Lung (tissue), 12 donors: ENCODE measurements around the gene BSG. TPM values are rescaled to one million over a fixed set of nuclear protein-coding genes. Genes with fewer than 3 reads are reported as not detected.
A peak's percentile ranks its signal among the peaks of the same experiment; 100 is the strongest.

Source experiments
- ATAC-seq: fragments of 200-7000 bp; cut with Tn5 transposase; one replicate; pipeline ENCODE4 v1.9.1; 2020; ENCODE audit warnings: moderate number of reproducible peaks; ENCODE audit not compliant: insufficient read depth, low FRiP score
- DNase-seq, 3 donors: peaks; one replicate each; pipeline ENCODE4 v3.0.0-alpha.2; 2013 to 2017
- H3K27ac ChIP-seq, 2 donors: one replicate each; pipeline ENCODE4 v1.5.1; 2013; ENCODE audit warnings: mild to moderate bottlenecking in 2 of 2, moderate library complexity in 2 of 2, control low read depth in 1 of 2, inconsistent platforms in 1 of 2, low read depth in 1 of 2, low read length in 1 of 2
- H3K27me3 ChIP-seq, 3 donors: one replicate each; pipeline ENCODE4 v1.5.1; 2013; ENCODE audit warnings: low read length in 2 of 3; ENCODE audit not compliant: control insufficient read depth in 3 of 3, insufficient read depth in 3 of 3
- H3K36me3 ChIP-seq, 4 donors: one replicate each; pipeline ENCODE4 v1.5.1; 2013; ENCODE audit warnings: low read length in 4 of 4, mild to moderate bottlenecking in 1 of 4, moderate library complexity in 1 of 4; ENCODE audit not compliant: control insufficient read depth in 4 of 4, insufficient read depth in 4 of 4
- H3K4me1 ChIP-seq, 5 donors: one replicate each; pipeline ENCODE4 v1.5.1; 2013; ENCODE audit warnings: low read length in 5 of 5, mild to moderate bottlenecking in 2 of 5, moderate library complexity in 1 of 5; ENCODE audit not compliant: control insufficient read depth in 5 of 5, insufficient read depth in 5 of 5
- H3K4me3 ChIP-seq: one replicate; pipeline ENCODE4 v1.5.1; 2013; ENCODE audit warnings: mild to moderate bottlenecking, control low read depth, moderate library complexity
- H3K9ac ChIP-seq, 2 donors: one replicate each; pipeline ENCODE4 v1.5.1; 2013; ENCODE audit warnings: low read length in 2 of 2, control low read depth in 1 of 2; ENCODE audit not compliant: insufficient read depth in 1 of 2
- H3K9me3 ChIP-seq, 4 donors: one replicate each; pipeline ENCODE4 v1.5.1; 2013; ENCODE audit warnings: low read length in 3 of 4, mild to moderate bottlenecking in 1 of 4, moderate library complexity in 1 of 4; ENCODE audit not compliant: control insufficient read depth in 4 of 4, insufficient read depth in 3 of 4
- WGBS, 2 donors: extraction: QIAGEN DNeasy Blood & Tissue Kit; methylation state at CpG; one replicate each; pipeline ENCODE4 v1.1.7; 2013; 5-methylcytosine and 5-hydroxymethylcytosine counted together
- polyA plus RNA-seq, 2 donors: library from polyadenylated mRNA; stranded (reverse); fragments of 200-250 nt; gene quantifications; one replicate each; pipeline ENCODE4 v1.2.1, GENCODE V29; 2013
- total RNA-seq, 2 donors: library from RNA; depleted of rRNA in 1 of 2; stranded (reverse); fragments of >200 nt in 1 of 2; gene quantifications; one replicate each; pipeline ENCODE4 v1.2.1, GENCODE V29; 2014 to 2021
- TF ChIP-seq, protein P1 (sequence below): IDR thresholded peaks from 2 replicates; pipeline ENCODE4 v1.5.1; 2012; ENCODE audit warnings: mild to moderate bottlenecking; ENCODE audit errors: control extremely low read depth, extremely low read depth
- donor health status: control.
- donor health status: control.
- donor health status: Bipolar disorder and iron deficiency.
- donor health status: healthy.
- donor health status: DM: yes; HTN: yes; CAD: no.

Gene BSG
- total and polyA plus RNA-seq, 4 donors: 239 to 416 (median 355) TPM

- DNase-seq (peak in 2 of 3 donors; percentile 76 to 86), ATAC-seq (peak; percentile 23)
- Histone ChIP-seq H3K27me3 (peaks cover 0 to 7% (median 3%) of the 10 kb centered on the region in 3 donors), H3K27ac (peak overlapping the region in 1 of 2 donors; percentile 35), H3K4me1 (peaks cover 0 to 21% (median 3%) of the 10 kb centered on the region in 5 donors), H3K36me3 (no peaks in the 10 kb centered on the region), H3K9ac (no peak overlapping the region), H3K9me3 (peaks cover 0 to 2% (median 0%) of the 10 kb centered on the region in 4 donors), H3K4me3 (no peak overlapping the region)
- TF ChIP-seq, protein P1, sequence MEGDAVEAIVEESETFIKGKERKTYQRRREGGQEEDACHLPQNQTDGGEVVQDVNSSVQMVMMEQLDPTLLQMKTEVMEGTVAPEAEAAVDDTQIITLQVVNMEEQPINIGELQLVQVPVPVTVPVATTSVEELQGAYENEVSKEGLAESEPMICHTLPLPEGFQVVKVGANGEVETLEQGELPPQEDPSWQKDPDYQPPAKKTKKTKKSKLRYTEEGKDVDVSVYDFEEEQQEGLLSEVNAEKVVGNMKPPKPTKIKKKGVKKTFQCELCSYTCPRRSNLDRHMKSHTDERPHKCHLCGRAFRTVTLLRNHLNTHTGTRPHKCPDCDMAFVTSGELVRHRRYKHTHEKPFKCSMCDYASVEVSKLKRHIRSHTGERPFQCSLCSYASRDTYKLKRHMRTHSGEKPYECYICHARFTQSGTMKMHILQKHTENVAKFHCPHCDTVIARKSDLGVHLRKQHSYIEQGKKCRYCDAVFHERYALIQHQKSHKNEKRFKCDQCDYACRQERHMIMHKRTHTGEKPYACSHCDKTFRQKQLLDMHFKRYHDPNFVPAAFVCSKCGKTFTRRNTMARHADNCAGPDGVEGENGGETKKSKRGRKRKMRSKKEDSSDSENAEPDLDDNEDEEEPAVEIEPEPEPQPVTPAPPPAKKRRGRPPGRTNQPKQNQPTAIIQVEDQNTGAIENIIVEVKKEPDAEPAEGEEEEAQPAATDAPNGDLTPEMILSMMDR: no peak
- 25 to 31% methylated on average over 36 of the region's 36 CpGs for WGBS, 2 donors
Measured at GRCh38 chr19:610801-611480, 38.5 kb downstream of the BSG start.

DNA sequence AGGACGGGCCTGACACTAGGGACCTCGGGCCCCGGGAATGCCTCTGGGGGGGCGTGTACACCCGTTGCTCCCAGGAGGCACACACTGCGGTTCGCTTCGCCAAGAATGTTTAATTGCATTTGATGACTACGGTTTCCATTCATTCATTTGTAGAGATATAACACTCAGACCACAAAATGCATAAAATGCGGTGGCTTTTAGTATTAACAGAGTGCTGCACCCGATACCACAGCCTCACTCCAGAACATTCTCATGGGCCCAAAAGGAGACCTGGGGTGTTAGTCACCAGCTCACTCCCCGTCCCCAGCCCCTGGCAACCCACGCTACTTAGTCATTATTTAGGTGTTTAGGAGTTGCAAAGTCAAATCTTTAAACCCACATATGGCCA lies 39.1 kb downstream of the BSG start:
- TF ChIP-seq, protein P1: no peak
- H3K9ac ChIP-seq: no peak overlapping the region
- no peak for DNase-seq
- H3K4me3 ChIP-seq: no peak overlapping the region
- peaks cover 0 to 7% (median 3%) of the 10 kb centered on the region in 3 donors for H3K27me3 ChIP-seq
- peaks cover 0 to 2% (median 0%) of the 10 kb centered on the region in 4 donors for H3K9me3 ChIP-seq
- 50 to 68% methylated on average over 13 of the region's 13 CpGs for WGBS, 2 donors
- no peaks in the 10 kb centered on the region for H3K36me3 ChIP-seq
- peaks cover 0 to 24% (median 3%) of the 10 kb centered on the region in 5 donors for H3K4me1 ChIP-seq
- peak overlapping the region in 1 of 2 donors; percentile 35 for H3K27ac ChIP-seq
- ATAC-seq: no peak

GRCh38 chr19:612941-613340 lies 40.5 kb downstream of the BSG start:
- H3K9ac ChIP-seq: no peak overlapping the region
- ATAC-seq: no peak
- peaks cover 0 to 4% (median 0%) of the 10 kb centered on the region in 4 donors for H3K9me3 ChIP-seq
- TF ChIP-seq, protein P1: no peak
- peaks cover 0 to 20% (median 3%) of the 10 kb centered on the region in 5 donors for H3K4me1 ChIP-seq
- peaks cover 0 to 7% (median 3%) of the 10 kb centered on the region in 3 donors for H3K27me3 ChIP-seq
- peaks cover 0 to 9% (median 2%) of the 10 kb centered on the region in 4 donors for H3K36me3 ChIP-seq
- DNase-seq: no peak
- 77 to 86% methylated on average over 33 of the region's 33 CpGs for WGBS, 2 donors
- no peak overlapping the region for H3K27ac ChIP-seq
- H3K4me3 ChIP-seq: no peak overlapping the region
